Trophoblast cell (in vitro differentiated cells and primary cell): ENCODE results near the gene HGFAC.

Experiments used
- DNase-seq, 2 donors: peaks; one replicate each; pipeline ENCODE4 v3.0.0-alpha.2; 2016
- H2AFZ ChIP-seq: 2 replicates; pipeline ENCODE4 v1.6.1; 2013; ENCODE audit warnings: low read length, moderate library complexity, mild to moderate bottlenecking; ENCODE audit not compliant: insufficient read depth, poor library complexity
- H2AK5ac ChIP-seq: 2 replicates; pipeline ENCODE4 v1.6.1; 2013; ENCODE audit warnings: mild to moderate bottlenecking, low read length
- H2BK120ac ChIP-seq: 2 replicates; pipeline ENCODE4 v1.6.1; 2013; ENCODE audit warnings: low read length, mild to moderate bottlenecking, moderate library complexity; ENCODE audit not compliant: insufficient read depth, poor library complexity
- H2BK12ac ChIP-seq: 2 replicates; pipeline ENCODE4 v1.6.1; 2013; ENCODE audit warnings: mild to moderate bottlenecking, low read length, moderate library complexity
- H2BK5ac ChIP-seq: 2 replicates; pipeline ENCODE4 v1.6.1; 2013; ENCODE audit warnings: low read length, low read depth, moderate library complexity, mild to moderate bottlenecking; ENCODE audit not compliant: poor library complexity
- H3K14ac ChIP-seq: 2 replicates; pipeline ENCODE4 v1.6.1; 2013; ENCODE audit warnings: mild to moderate bottlenecking, low read length
- H3K18ac ChIP-seq: 2 replicates; pipeline ENCODE4 v1.6.1; 2013; ENCODE audit warnings: mild to moderate bottlenecking, low read length
- H3K23ac ChIP-seq: 2 replicates; pipeline ENCODE4 v1.6.1; 2013; ENCODE audit warnings: low read length
- H3K27ac ChIP-seq: 2 replicates; pipeline ENCODE4 v1.5.1; 2013; ENCODE audit warnings: low read depth, mild to moderate bottlenecking, inconsistent platforms, low read length, moderate library complexity
- H3K27me3 ChIP-seq: 2 replicates; pipeline ENCODE4 v1.6.1; 2013; ENCODE audit warnings: inconsistent platforms, mild to moderate bottlenecking, low read length, moderate library complexity; ENCODE audit not compliant: insufficient read depth
- H3K36me3 ChIP-seq, 2 experiments: 1 replicate in 1 of 2; 2 replicates in 1 of 2; pipeline ENCODE4 v1.6.1; 2013; ENCODE audit warnings: low read length in 2 of 2, mild to moderate bottlenecking in 2 of 2, moderate library complexity in 1 of 2; ENCODE audit not compliant: insufficient read depth in 2 of 2, control insufficient read depth in 1 of 2
- H3K4ac ChIP-seq: 2 replicates; pipeline ENCODE4 v1.6.1; 2013; ENCODE audit warnings: low read depth, mild to moderate bottlenecking, low read length, moderate library complexity
- H3K4me1 ChIP-seq, 2 experiments: 1 replicate in 1 of 2; 2 replicates in 1 of 2; pipeline ENCODE4 v1.6.1; 2013; ENCODE audit warnings: low read length in 2 of 2, mild to moderate bottlenecking in 2 of 2, moderate library complexity in 1 of 2; ENCODE audit not compliant: insufficient read depth in 2 of 2, control insufficient read depth in 1 of 2
- H3K4me2 ChIP-seq: 2 replicates; pipeline ENCODE4 v1.6.1; 2013; ENCODE audit warnings: inconsistent platforms, mild to moderate bottlenecking, low read length, moderate library complexity
- H3K4me3 ChIP-seq: 2 replicates; pipeline ENCODE4 v1.5.1; 2013; ENCODE audit warnings: mild to moderate bottlenecking, low read depth, low read length, inconsistent platforms
- H3K79me1 ChIP-seq: one replicate; pipeline ENCODE4 v1.6.1; 2013; ENCODE audit warnings: low read length
- H3K79me2 ChIP-seq: 2 replicates; pipeline ENCODE4 v1.6.1; 2013; ENCODE audit warnings: low read length, mild to moderate bottlenecking; ENCODE audit not compliant: control insufficient read depth, insufficient read depth, poor library complexity
- H3K9ac ChIP-seq: 2 replicates; pipeline ENCODE4 v1.6.1; 2013; ENCODE audit warnings: mild to moderate bottlenecking, low read length
- H3K9me3 ChIP-seq: 2 replicates; pipeline ENCODE4 v1.6.1; 2013; ENCODE audit warnings: low read depth, mild to moderate bottlenecking, control low read depth, inconsistent platforms, low read length; ENCODE audit not compliant: insufficient read depth
- H4K12ac ChIP-seq: 2 replicates; pipeline ENCODE4 v1.6.1; 2013; ENCODE audit warnings: low read depth, mild to moderate bottlenecking, low read length, moderate library complexity
- H4K8ac ChIP-seq: 2 replicates; pipeline ENCODE4 v1.6.1; 2013; ENCODE audit warnings: low read depth, mild to moderate bottlenecking, low read length, moderate library complexity
- H4K91ac ChIP-seq: one replicate; pipeline ENCODE4 v1.6.1; 2013; ENCODE audit warnings: low read depth, mild to moderate bottlenecking, low read length, moderate library complexity
- WGBS: extraction: QIAGEN DNeasy Blood & Tissue Kit; methylation state at CpG from one replicate; pipeline ENCODE4 v1.1.7; 2013; ENCODE audit warnings: missing lambda C conversion rate; ENCODE audit not compliant: insufficient read length, insufficient coverage; ENCODE audit errors: extremely low coverage; 5-methylcytosine and 5-hydroxymethylcytosine counted together

The HGFAC gene

DNA sequence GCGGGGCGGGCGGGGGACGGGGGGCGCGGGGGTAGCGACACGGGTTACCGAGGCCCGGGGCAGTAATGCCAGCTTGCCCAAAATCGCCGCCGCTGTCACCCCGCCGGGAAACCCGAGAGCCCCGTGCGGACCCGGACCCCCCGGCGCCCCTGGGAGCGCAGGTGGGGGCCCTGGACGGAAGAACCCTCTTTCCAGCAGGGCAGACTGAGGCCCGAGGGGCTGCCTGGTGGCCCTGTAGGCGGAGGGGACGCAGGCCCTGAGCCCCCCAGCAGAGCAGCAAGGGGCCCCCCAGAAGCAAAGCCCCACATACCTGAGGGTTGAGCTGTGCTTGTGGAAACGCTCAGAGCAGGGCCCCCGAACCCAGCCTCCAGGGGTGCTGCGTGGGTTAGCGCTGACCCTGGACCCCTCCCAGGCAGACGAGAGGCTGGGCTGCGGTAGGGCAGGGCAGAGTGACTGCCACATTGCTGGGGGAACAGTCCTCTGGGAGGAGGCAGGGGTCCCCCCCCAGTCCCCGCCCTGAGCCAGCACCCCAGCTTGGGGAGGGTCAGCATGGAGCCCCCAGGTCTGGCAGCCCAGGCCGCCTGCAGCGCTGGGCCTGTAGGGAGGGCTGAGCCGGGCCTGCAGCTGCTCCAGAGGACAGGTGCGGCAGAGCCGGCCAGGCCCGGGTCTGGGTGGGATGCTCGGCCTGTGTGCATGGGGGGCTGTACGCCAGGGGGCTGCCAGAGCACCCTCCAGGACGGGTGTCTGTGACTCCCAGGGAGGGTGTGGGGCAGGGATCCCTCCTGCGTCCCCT is 22.0 kb downstream of the HGFAC start:
- no peak overlapping the region for H3K4me3 ChIP-seq
- H2BK120ac ChIP-seq: no peak overlapping the region
- no peak overlapping the region for H2AK5ac ChIP-seq
- H3K36me3 ChIP-seq: no peaks in the 10 kb centered on the region
- H4K91ac ChIP-seq: no peak overlapping the region
- no peak overlapping the region for H3K14ac ChIP-seq
- no peak overlapping the region for H4K12ac ChIP-seq
- no peak overlapping the region for H3K9ac ChIP-seq
- peaks cover 12% of the 10 kb centered on the region for H3K27me3 ChIP-seq
- no peaks in the 10 kb centered on the region for H3K79me1 ChIP-seq
- H3K9me3 ChIP-seq: peaks cover 18% of the 10 kb centered on the region
- no peak for DNase-seq
- H3K18ac ChIP-seq: no peak overlapping the region
- no peaks in the 10 kb centered on the region for H3K79me2 ChIP-seq
- H3K23ac ChIP-seq: no peak overlapping the region
- no peak overlapping the region for H2AFZ ChIP-seq
- H3K4me1 ChIP-seq: no peaks in the 10 kb centered on the region
- H4K8ac ChIP-seq: no peak overlapping the region
- WGBS: no CpG with 5 or more reads among the region's 43 CpGs
- no peak overlapping the region for H2BK12ac ChIP-seq
- no peak overlapping the region for H3K4ac ChIP-seq
- H2BK5ac ChIP-seq: no peak overlapping the region
- H3K27ac ChIP-seq: no peak overlapping the region
- no peak overlapping the region for H3K4me2 ChIP-seq

- H3K9ac ChIP-seq: no peak overlapping the region
- no peak overlapping the region for H3K27ac ChIP-seq
- H3K4ac ChIP-seq: no peak overlapping the region
- H3K79me2 ChIP-seq: no peaks in the 10 kb centered on the region
- no peaks in the 10 kb centered on the region for H3K79me1 ChIP-seq
- H3K4me1 ChIP-seq: no peaks in the 10 kb centered on the region
- H4K8ac ChIP-seq: no peak overlapping the region
- peaks cover 12% of the 10 kb centered on the region for H3K27me3 ChIP-seq
- no peak overlapping the region for H4K12ac ChIP-seq
- no peak overlapping the region for H3K23ac ChIP-seq
- no peak overlapping the region for H2AFZ ChIP-seq
- no peak overlapping the region for H3K4me2 ChIP-seq
- no peak overlapping the region for H3K14ac ChIP-seq
- no CpG with 5 or more reads among the region's 15 CpGs for WGBS
- no peak overlapping the region for H2BK12ac ChIP-seq
- H4K91ac ChIP-seq: no peak overlapping the region
- H2AK5ac ChIP-seq: no peak overlapping the region
- no peaks in the 10 kb centered on the region for H3K36me3 ChIP-seq
- H2BK5ac ChIP-seq: no peak overlapping the region
- no peak for DNase-seq
- no peak overlapping the region for H3K4me3 ChIP-seq
- H3K9me3 ChIP-seq: peaks cover 21% of the 10 kb centered on the region
- no peak overlapping the region for H2BK120ac ChIP-seq
- no peak overlapping the region for H3K18ac ChIP-seq
Measured at GRCh38 chr4:3464349-3464905, 22.7 kb downstream of the HGFAC start.

DNA sequence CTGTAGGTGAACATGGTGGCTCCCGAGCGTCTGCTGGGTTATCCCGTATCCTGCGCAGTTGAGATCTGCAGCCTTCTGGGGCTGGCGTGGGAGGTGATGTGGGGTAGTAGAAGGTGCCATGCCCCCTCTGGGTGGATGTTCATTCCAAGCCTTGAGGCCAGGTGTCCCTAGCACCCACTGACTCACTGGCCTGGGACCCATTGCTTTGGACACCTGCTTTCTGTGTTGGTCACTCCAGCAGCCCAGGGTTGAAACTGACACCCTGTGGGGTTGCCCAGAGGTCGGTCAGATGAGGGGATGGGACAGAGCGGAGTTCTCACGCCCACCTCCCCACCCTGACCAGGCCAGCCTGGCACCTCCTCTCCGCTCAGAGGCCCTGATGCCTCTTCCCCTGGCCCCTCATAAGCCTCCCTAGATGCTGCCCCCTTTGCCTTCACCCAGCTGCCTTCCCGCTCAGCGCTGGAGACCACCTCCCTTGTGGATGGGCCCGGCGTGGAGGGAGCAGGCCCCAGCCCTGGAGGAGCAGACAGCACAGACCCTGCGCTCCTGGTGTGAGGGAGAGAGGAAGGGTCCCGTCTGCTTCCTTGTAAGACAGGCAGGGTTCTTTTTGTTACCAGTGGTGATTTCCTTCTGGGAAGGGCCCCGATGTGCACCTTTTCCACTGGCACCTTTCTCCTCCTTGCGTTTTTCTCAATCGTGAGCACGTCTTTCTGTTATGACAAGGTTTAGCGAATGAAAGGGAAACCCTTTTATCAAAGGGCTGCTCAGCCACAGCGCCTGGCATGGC is 23.3 kb downstream of the HGFAC start:
- WGBS: no CpG with 5 or more reads among the region's 21 CpGs
- H3K9ac ChIP-seq: no peak overlapping the region
- H2BK120ac ChIP-seq: no peak overlapping the region
- no peak overlapping the region for H4K8ac ChIP-seq
- H3K36me3 ChIP-seq: no peaks in the 10 kb centered on the region
- H3K79me1 ChIP-seq: no peaks in the 10 kb centered on the region
- H3K4me1 ChIP-seq: no peaks in the 10 kb centered on the region
- H3K27me3 ChIP-seq: peaks cover 12% of the 10 kb centered on the region
- H3K27ac ChIP-seq: no peak overlapping the region
- no peak overlapping the region for H3K23ac ChIP-seq
- H2BK5ac ChIP-seq: no peak overlapping the region
- no peak overlapping the region for H3K14ac ChIP-seq
- no peaks in the 10 kb centered on the region for H3K79me2 ChIP-seq
- H4K91ac ChIP-seq: no peak overlapping the region
- peaks cover 21% of the 10 kb centered on the region for H3K9me3 ChIP-seq
- H2AFZ ChIP-seq: no peak overlapping the region
- H3K4me2 ChIP-seq: no peak overlapping the region
- H2AK5ac ChIP-seq: no peak overlapping the region
- no peak overlapping the region for H3K4ac ChIP-seq
- no peak overlapping the region for H3K4me3 ChIP-seq
- H3K18ac ChIP-seq: no peak overlapping the region
- no peak overlapping the region for H2BK12ac ChIP-seq
- no peak overlapping the region for H4K12ac ChIP-seq
- DNase-seq: no peak

DNA sequence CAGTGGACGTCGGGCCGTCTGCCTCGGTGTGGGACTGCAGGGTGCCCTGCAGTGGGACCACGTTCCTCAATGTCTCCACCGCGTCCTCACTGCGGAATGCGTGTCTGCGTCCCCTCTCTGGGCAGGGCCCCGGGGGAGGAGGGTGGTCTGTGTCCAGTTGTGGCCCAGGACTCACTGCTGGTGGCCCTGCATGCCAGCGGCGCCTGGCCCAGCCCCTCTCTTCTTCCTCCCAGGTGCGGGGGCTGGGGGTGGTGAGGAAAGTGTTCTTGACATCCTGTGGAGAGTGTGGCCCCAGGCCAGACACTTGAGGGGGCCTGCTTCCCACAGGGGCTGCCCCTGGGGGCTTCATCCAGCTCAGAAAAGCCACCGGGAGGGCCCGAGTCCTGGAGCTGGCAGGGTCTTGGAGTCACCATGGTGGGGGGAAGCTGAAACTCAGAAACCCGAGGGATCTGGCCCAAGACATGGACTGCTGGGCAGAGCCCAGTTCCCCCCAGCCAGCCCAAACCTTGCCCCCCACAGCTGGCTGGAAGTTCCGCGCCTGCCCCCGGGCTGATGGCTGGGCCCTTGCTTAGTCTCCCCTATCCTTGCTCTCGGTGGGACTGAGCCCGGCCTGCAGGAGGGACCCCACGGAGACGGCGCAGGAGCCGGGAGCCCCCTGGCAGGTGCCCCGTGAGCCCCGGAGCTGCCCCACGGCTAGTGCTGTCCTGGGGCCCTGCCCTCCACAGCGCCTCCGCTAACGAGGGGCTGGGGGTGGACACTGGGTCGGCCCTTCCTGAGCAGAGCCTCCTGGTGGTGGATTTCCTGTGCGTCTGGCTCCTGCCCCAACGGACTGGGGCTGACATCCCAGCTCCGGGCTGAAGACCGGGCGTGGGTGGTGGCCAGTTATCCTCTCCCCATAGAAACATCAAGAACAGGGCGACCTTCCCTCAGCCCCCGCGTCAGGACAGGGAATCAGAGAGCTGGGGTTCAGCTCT is 24.2 kb downstream of the HGFAC start:
- H3K9ac ChIP-seq: no peak overlapping the region
- H3K36me3 ChIP-seq: no peaks in the 10 kb centered on the region
- no peak overlapping the region for H3K4me2 ChIP-seq
- H2AK5ac ChIP-seq: no peak overlapping the region
- H3K4ac ChIP-seq: no peak overlapping the region
- H3K4me1 ChIP-seq: no peaks in the 10 kb centered on the region
- no peak overlapping the region for H3K4me3 ChIP-seq
- no CpG with 5 or more reads among the region's 41 CpGs for WGBS
- H2BK5ac ChIP-seq: no peak overlapping the region
- no peak overlapping the region for H3K23ac ChIP-seq
- H3K18ac ChIP-seq: no peak overlapping the region
- H4K12ac ChIP-seq: no peak overlapping the region
- H3K79me2 ChIP-seq: no peaks in the 10 kb centered on the region
- H3K79me1 ChIP-seq: no peaks in the 10 kb centered on the region
- H3K9me3 ChIP-seq: peaks cover 17% of the 10 kb centered on the region
- peaks cover 12% of the 10 kb centered on the region for H3K27me3 ChIP-seq
- H4K8ac ChIP-seq: no peak overlapping the region
- H2AFZ ChIP-seq: no peak overlapping the region
- no peak overlapping the region for H3K27ac ChIP-seq
- no peak for DNase-seq
- no peak overlapping the region for H2BK12ac ChIP-seq
- H3K14ac ChIP-seq: no peak overlapping the region
- no peak overlapping the region for H4K91ac ChIP-seq
- no peak overlapping the region for H2BK120ac ChIP-seq
